Hematopoietic multipotent progenitor cell treated with erythropoietin and hydrocortisone succinate and interleukin-3 and kit ligand, for 6 days (in vitro differentiated cells): ENCODE data around the gene WDR46.

Source experiments
- DNase-seq: peaks from one replicate; pipeline ENCODE4 v3.0.0-alpha.2; 2015

WDR46 gene, protein sequence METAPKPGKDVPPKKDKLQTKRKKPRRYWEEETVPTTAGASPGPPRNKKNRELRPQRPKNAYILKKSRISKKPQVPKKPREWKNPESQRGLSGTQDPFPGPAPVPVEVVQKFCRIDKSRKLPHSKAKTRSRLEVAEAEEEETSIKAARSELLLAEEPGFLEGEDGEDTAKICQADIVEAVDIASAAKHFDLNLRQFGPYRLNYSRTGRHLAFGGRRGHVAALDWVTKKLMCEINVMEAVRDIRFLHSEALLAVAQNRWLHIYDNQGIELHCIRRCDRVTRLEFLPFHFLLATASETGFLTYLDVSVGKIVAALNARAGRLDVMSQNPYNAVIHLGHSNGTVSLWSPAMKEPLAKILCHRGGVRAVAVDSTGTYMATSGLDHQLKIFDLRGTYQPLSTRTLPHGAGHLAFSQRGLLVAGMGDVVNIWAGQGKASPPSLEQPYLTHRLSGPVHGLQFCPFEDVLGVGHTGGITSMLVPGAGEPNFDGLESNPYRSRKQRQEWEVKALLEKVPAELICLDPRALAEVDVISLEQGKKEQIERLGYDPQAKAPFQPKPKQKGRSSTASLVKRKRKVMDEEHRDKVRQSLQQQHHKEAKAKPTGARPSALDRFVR

DNA sequence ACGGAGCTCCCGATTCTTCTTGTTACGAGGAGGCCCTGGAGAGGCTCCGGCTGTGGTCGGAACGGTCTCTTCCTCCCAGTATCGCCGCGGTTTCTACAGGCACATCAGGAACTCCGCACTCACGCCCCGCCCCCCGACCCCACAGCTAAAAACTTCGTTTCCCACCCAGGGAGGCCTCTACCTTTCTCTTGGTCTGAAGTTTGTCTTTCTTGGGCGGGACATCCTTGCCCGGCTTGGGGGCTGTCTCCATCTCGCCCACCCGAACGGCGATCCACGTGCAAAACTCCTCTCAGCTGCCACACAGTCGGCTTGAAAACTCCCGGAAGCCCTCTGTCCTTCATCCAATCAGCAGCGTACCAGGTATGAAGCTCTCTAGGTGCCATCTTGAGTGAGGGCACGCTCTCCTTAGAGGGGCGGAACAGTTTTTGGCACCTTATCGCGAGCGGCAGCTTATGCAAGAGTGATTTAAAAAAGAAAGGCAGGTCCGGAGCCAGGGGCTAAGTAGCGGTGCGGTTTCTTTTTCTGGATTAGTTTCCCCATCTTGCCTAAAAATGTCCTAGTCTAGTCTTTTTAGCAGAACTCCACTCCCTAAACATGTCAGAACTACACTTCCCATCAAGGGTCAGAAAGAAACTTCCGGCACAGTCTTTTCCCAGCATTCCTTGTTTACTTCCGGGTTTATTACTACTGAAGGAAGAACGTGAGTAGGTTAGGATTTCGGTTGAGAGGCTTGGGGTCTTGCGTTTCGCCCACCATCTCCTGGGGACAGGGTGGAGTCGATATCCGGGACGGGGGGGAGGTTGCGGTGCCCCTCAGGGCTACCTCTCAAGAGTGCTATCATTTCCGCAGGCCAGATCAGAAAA is at the start of gene WDR46, which contains the start of gene PFDN6:
Gene WDR46, minus strand, starts transcription at position 319 of the 863 bp plus-strand sequence. Its CDS starts 69 bp downstream, at position 250.
Gene PFDN6, plus strand, starts transcription at position 681 of the 863 bp plus-strand sequence. CDS start 256 bp downstream, outside the sequence.
- peak; percentile 97 for DNase-seq

DNA sequence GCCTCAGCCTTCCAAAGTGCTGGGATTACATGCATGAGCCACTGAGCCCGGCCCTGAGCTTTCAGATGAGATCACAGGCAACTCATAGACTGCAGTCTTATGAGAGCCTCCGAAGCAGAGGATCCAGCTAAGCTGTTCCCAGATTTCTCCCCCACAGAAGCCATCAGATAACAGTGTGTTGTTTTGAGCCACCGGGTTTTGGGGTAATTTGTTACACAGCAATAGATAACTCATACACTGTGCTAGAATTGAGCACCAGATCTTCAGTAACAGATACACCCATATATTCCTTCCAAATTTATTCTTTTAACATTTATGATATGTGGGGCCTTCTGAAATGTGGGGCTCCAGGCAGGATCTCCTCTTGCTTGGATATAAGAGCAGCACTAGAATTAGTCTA is 47.5 kb upstream of the WDR46 start:
- no peak for DNase-seq

DNA sequence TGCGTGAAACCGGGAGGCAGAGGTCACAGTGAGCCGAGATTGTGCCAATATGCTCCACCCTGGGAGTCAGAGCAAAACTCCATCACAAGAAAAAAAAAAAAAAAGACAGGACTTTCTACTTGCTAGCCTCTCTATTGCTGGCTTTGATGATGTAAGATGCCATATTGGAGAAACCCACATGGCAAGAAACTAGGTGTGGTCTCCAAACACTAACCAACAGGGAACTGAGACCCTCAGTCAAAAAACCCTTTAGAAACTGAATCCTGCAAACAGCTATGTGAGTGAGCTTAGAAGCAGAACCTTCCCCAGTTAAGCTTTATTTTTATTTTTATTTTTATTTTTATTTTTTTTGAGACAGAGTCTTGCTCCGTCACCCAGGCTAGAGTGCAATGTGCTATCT is 46.9 kb upstream of the WDR46 start:
- no peak for DNase-seq

DNA sequence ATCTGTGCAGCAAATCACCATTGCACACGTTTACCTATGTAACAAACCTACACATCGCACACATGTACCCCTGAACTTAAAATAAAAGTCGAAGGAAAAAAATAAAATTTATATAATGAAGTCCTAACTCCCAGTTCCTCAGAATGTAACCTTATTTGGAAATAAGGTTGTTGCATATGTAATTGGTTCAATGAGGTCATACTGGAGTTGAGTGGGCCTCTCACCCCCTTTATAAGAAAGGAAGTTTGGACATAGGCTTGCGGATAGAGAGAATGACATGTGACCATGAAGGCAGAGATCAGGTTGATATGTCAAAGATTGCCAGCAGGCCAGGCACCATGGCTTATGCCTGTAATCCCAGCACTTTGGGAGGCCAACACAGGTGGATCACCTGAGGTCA is 44.6 kb upstream of the WDR46 start:
- no peak for DNase-seq

DNA sequence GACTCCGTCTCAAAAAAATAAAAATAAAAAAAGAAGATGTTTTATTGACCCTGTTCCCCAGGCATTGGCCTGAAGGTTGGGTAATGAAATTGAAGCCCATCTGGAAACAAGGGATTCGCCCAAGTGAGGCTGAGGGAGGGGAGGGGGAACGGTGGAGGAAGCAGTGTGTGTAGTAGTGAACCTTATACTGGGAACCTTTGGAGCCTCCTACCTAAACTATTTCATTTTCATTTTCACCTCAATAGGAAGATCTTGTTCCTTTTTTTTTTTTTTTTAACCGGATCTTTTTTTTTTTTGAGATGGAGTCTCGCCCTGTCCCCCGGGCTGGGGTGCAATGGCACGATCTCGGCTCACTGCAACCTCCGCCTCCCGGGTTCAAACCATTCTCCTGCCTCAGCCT is 41.7 kb upstream of the WDR46 start:
- DNase-seq, result no peak

DNA sequence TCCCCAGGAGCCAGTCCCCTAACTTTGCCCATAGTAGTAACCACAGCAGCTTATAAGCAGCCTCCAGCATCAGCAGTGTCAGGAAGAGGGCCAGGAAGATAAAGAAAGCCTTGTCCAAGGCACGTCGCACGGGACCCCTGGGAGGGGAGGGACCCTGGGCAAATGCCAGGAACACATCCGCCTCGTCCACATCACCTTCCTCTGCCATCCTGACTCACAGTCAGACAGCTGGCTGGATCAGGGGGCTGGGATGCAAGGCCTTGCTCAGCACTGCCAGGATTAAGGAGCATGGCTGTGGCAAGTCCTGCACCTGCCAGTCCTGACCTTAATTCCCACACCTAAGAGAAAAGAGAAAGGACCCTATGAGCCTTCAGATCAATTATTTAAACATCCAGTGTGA is 40.0 kb upstream of the WDR46 start:
- no peak for DNase-seq

DNA sequence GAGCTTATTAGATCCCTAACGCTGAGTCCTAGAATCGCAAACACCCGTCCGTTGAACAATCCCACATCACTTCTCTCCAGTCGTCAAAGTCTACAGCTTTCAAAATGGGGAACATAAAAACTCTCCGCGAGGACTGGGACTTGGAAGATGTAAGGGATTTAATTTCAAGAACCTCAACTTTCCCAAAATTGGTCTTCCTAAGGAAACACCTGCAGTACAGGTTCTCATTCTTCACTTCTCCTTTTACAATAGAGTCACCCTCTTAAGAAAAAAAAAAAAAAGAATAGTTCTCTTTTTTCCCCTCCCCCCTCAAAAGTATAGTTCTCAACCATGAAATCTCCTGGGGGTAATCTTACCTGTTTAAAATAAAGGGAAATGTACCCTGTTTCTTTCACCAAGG is 35.1 kb upstream of the WDR46 start:
- DNase-seq, result peak; percentile 44

DNA sequence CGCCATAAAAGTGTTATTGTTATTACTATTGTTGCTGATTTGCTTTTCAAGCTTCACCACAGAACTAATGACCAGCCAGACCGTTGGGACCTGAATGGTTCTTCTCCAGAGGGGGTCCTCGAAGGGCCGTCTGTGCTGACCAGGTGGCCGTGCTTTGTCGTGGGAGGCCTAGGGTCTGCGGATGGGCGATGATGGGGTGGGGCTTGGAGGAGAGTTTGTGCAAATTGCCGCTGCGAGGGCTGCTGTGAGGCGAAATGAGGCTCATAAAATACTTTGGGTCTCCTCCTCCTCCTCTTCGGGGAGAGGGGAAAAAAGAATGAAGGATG is 34.5 kb upstream of the WDR46 start:
- no peak for DNase-seq

DNA sequence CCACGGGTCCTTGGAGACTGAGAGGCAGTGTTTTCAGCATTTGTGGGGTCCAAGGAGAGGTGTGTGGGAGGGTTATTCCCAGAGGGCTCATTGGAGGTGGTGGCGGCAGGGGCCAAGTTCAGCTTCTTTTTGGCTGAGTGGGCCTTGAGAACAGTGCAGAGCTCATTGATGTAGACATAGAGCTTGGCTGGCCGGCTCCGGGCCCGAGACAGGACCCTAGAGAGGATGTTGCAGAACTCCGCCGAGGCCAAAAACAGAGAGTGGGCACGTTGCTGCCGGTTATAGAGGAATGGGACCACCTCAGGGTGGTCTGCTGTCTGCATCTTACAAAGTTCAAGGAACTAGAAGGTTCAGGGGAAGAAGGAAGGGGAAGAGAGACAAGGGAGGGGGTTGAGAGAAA is 32.2 kb upstream of the WDR46 start:
- no peak for DNase-seq

DNA sequence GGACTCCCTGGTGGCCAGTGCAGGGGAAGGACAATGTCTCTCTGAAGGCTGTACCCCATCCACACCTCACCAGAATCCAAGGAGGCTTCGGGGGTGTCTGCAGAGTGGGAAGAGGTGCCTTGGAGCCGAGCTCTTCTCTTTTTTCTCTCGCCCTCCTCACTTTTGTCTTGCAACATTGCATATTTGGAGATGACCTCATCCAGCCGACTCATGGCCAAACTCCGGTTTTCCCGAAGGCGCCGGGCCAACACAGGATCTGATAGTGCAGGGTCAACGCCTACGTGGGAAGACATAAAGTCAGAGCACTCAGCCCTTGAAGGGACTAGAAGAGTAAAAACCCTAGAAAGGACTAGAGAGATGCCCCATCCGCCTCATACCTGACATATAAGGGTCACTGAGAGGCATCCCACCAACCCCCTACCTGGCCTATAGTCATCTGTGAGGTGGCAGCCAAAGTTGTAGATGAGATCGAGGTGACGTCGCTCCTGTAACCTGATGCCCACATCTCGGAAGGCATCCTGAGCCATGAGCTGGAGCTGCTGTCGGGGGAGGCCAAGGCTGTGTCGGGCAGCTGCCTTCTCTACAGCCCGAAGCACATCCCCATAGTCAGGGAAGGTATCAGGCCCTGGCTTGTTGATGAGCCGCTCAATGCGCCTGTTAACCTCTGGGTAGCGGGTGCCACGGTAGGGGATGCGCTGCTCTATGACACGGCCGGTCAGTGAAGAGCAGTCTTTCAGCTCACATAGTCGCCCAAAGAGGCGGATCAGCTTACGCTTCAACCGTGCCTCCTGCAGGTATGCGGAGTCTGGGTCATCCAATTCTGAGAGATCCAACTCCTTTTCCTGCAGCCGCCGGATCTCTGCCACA is 31.5 kb upstream of the WDR46 start:
- no peak for DNase-seq

DNA sequence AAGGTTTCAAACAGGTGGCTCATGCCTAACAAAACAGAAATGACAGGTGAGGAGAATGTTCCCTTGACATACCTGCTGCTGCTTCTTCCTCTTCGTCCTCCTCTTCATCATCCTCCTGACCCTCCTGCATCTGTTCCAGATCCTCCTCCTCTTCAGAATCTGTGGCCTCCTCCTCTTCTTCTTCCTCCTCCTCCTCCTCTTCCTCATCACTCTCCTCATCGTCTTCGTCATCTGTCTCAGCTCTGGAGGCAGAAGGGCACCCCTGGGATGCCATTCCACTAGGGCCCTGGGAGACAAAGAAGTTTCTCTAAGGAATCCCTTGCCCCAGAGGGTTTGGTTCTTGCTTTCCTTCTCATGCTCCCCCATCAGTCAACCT is 30.9 kb upstream of the WDR46 start:
- DNase-seq, result no peak

DNA sequence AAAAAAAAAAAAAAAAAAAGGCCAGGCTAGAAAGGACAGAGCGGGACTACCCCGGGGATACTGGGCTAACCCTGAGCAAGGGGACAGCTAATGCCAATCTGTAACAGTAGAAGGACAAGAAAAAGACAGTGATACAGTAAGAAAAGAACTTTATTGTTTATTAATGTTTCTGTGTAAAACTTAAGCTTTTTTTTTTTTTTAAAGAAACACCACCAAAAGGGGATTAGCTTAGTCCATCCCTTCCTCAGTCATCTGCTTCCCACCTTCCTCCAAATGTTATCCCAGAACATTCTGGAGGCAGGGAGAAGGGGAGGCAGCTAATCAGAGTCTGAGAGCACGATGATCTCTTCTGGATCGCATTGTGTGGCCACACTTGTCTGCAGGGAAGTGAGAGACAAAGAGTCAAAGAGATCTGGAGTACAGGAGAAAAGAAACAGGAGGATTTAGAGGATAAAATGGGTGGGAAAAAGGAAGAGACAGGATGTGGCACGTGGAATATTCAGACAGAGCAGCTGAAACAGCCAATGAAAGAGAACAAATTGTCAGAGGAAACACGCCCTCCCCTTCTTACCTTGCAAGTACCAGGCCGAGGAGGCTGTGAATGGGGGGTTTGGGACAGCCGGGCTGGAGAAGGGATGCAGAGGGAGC is 29.5 kb upstream of the WDR46 start:
- DNase-seq, result no peak

DNA sequence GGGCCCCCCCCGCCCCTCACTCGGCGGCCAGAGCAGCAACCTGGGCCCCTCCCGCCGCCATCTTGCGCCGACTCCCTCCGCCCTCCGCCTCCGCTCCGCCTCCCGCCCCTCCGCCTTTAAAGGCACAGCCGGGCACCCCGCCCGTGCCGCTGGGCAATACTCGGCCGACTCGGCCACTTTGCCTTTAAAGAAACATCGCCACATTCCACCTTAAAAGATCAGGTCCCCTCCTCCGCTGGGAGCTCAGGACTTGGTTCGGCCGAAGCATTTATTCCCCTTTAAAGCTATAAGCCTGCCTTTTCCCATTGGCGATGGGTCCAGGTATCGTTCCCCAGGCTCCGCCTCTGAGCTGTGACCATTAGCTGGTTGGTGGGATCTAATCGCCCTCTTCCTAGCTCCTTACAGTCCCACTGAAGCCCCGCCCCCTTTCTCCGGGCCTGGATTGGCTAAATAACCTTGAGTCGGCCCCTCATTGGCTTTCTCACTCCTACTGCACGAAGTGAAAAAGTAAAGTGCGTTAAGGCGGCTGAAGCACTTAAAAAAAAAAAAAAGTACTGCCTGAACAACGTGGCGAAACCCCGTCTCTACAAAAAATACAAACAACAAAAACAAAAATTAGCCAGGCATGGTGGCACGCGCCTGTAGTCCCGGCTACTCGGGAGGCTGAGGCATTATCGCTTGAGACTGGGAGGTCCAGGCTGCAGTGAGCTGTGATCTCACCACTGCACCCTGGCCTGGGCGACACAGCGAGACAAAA is 28.8 kb upstream of the WDR46 start, which contains the start of gene ZBTB22:
Gene ZBTB22, minus strand, starts transcription at position 76 of the 757 bp plus-strand sequence. CDS start 828 bp downstream, outside the sequence.
- peak; percentile 100 for DNase-seq

DNA sequence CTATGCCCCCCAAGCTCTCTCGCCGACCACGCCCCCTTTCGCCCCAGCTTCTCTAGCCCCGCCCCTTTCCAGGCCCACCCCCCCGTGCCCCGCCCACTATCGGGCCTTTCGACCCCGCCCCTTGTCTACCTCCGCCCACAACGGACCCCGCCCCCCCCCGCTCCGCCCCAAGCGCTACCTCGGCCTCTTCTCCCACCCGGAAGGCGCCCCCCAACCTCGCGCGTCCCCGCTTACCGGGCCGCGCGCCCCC is 28.3 kb upstream of the WDR46 start:
- DNase-seq, result peak; percentile 82

DNA sequence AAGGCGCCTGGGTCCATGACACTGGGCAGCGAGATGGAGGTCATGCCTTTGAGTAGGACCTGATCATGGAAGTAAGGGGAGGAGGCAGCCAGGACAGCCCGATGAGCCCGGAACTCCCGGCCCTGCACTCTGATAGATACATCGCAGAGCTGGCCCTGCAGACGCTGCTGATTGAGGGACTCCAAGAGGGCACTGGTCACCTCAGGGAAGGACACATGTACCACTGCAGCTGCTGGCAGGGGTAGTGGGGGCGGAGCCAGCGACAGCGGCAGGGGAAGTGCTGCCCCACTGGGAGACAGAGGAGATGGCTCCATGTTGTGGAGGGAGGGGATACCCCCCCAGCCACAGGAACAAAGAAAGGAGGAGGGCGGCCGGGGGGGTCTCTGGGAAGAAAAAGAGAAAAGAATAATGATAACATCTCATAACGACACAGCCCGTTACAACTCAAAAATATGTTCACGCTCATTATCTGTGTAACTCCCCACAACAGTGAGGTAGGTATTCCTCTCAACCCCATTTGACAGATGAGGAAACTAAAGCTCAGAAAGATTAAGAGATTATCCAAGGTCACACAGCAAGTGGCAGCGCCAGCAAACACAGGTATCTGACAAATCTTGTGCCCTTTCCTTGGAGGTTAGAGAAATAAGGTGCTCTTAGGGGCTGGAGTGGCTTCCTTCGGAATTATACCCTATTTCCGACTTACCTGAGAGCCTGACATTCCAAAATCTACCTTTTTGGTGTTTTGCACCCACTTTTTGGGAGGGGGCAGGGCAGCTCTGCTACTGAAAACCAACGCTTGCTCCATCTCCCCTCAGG is 27.8 kb upstream of the WDR46 start:
- peak; percentile 37 for DNase-seq

DNA sequence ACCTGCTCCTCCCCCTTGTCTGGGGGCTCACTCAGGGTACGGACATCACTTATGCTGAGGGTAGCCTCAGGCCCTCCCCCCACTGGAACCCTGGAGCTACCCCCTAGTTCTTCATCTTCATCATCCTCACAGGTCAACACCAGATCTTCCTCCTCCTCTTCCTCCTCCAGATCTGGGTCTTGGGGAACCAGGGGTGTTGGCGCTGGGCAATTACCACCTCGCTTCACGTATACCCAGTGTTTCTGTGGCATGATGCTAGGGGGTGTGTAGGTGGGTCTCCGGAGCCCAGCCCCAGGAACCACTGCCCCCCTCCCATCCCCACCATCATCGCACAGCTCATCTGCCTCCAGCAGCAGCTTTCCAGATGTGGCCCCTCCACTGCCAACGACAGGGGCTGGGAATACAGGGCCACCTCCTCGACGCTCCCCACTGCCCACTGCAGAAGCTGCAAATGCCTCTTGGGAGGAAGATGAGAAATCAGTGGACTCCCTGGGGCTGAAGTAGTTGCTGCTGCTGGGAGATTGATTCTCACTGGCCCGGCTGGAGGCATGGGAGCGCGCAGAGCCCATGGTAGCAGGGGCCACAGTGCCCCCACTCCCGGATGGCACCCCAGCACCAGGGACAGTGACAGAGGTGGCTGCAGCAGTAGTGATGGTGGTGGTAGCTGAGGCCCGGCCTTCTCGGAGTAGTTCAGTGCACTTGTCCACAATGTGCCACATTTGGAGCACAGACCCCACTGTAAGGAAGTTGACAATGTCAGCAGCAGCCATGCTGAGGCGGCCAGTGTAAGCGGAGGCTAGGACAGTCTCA is 27.0 kb upstream of the WDR46 start:
- no peak for DNase-seq

DNA sequence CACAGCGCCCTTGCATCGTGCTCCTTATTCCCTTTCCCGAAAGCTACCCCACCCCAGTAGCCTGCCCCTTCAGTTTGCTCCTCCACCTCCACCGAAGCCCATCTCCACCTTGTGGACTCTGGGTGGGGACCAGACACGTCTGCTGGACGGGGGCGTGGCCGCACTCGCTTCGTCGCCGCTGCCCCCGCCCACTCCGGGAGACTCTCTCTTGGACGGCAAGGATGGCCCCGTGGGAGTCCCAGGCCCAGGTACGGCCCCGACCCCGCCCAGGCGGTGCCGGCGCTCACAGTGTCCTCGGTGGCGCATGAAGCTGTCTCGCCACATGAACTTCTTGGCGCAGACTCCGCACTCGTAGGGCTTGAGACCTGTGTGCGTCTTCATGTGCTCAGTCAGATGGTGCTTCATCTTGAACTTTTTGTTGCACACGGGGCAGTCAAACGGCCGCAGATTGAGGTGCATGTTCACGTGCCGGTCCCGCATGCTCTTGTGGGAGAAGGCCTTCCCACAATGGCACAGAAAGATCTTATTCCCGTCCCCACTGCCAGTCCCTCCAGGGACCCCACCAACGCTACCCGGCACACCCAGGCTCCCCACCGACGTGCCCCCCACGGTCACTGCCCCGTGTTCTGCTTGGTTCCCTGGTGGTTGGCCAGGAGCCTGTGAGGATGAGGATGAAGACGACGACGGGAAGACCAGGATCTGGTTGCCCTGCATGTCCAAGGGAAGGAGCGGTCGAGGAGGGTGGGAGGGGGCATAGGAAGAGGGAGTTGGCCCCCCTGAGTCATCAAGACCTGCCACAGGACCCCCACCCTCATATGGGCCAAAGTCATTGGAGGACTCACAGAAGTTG is 26.1 kb upstream of the WDR46 start:
- peak; percentile 55 for DNase-seq

DNA sequence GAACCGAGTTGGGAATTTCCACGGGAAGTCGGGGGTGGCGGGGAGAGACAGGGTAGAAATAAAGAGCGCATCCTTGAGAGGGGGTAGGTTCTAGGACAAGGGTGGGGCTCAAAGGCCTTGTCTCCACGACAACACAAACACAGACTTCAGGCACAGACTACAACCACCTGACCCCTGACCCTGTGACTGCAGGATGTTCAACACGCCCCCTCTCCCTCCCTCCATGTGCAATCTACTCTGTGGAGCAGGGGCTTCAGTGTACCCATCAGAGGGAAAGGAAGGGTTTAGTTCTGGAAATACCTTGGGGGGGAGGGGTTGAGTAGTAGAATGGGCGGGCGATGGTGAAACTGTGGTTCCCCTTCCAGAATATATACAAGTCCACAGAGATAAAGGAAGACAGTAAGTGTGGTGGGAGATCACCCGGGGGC is 25.5 kb upstream of the WDR46 start:
- DNase-seq, result peak; percentile 87
